Activated naive CD8-positive, alpha-beta T cell treated with anti-CD3 and anti-CD28 coated beads, Interleukin-2, amount 50 U/mL, for 24 hours (primary cell): Measurements from ENCODE around the gene FANCI.
A peak's percentile ranks its signal among the peaks of the same experiment; 100 is the strongest.

ENCODE experiments used
- ATAC-seq: fragments of 150-1000 bp; cut with Tn5 transposase; one replicate; pipeline ENCODE4 v1.10.0; 2021
- DNase-seq: peaks from one replicate; pipeline ENCODE4 v3.0.0; 2021
- H3K27ac Mint-ChIP-seq: one replicate; pipeline ENCODE4 v1.8.0; 2021; ENCODE audit warnings: mild to moderate bottlenecking, mixed read lengths
- H3K27me3 Mint-ChIP-seq: one replicate; pipeline ENCODE4 v1.8.0; 2021; ENCODE audit warnings: mixed read lengths
- H3K36me3 Mint-ChIP-seq: one replicate; pipeline ENCODE4 v1.8.0; 2021; ENCODE audit warnings: low read depth, mixed read lengths
- H3K4me1 Mint-ChIP-seq: one replicate; pipeline ENCODE4 v1.8.0; 2021; ENCODE audit warnings: mixed read lengths
- H3K4me3 Mint-ChIP-seq: one replicate; pipeline ENCODE4 v1.8.0; 2021; ENCODE audit warnings: mild to moderate bottlenecking, moderate library complexity, mixed read lengths
- H3K9me3 Mint-ChIP-seq: one replicate; pipeline ENCODE4 v1.8.0; 2021; ENCODE audit warnings: mixed read lengths

The FANCI gene

DNA sequence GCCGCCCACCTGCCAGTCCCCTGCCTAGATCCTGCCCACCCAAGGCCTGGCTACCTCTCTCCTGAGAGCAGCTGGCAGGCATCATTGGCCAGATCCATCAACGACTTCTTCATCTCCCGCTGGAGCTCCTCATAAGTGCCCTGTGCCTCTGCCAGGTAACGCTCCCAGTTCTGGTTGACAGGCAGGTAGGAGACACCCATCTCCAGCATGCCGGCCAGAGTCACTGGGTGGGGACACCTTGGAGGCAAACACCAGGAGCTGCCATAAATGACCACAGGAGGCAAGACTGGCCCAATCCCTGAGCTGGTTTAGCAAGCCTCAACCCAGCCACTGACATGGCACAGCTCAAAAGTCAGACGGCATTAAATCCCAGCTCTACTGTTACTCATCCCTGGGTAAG lies 83.3 kb downstream of the FANCI start:
- H3K27me3 Mint-ChIP-seq: no peaks in the 10 kb centered on the region

DNA sequence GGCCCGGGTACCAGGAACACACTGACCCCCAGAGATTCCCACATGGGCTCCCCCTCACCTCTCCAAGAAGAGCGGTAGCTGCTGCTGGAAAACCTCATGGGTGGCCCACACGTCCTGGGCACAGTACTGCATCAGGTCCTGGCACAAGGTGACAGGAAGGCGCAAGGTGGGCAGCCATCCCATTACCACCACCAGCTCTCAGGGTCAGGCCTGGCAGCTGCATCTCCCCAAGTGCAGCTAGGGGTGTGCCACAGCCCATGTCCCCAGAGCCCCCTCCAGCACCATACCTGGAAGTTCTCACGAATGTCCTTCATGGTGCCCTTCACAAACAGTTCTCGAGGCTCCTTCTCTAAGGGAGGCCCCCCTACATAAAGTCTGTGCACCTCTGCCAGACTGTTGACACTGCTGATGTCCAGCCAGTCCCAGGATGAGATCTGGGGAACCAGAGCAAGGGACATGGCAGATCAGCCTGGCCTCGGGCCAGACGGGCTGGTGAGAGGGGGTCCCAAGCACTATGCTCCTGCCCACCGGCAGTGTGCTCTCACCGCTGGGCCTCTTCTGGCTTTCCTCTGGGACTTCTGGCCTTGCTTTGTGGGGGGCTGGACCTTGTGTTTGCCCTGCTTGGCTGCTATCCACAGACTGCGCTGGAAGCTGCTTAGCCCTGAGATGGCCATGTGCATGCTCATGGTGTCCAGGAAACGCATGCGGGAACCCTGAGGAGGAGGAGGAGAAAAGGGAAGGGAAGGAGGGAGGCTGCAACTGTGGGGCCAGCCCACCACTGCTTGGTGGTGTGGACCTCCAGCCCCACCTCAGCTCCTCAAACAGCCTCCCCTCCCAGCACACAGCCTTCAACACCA lies 84.8 kb downstream of the FANCI start:
- no peak for DNase-seq
- H3K36me3 Mint-ChIP-seq: peaks cover 64% of the 10 kb centered on the region
- H3K4me3 Mint-ChIP-seq: no peak overlapping the region
- H3K9me3 Mint-ChIP-seq: no peaks in the 10 kb centered on the region
- no peaks in the 10 kb centered on the region for H3K27me3 Mint-ChIP-seq
- no peak overlapping the region for H3K27ac Mint-ChIP-seq
- ATAC-seq: no peak
- H3K4me1 Mint-ChIP-seq: peaks cover 40% of the 10 kb centered on the region

More for the DNA sequence above, 83.3 kb downstream of the FANCI start:
- ATAC-seq (no peak), DNase-seq (no peak)
- Mint-ChIP-seq H3K4me1 (peaks cover 32% of the 10 kb centered on the region), H3K9me3 (no peaks in the 10 kb centered on the region), H3K4me3 (no peak overlapping the region), H3K27ac (no peak overlapping the region), H3K36me3 (peaks cover 62% of the 10 kb centered on the region)

DNA sequence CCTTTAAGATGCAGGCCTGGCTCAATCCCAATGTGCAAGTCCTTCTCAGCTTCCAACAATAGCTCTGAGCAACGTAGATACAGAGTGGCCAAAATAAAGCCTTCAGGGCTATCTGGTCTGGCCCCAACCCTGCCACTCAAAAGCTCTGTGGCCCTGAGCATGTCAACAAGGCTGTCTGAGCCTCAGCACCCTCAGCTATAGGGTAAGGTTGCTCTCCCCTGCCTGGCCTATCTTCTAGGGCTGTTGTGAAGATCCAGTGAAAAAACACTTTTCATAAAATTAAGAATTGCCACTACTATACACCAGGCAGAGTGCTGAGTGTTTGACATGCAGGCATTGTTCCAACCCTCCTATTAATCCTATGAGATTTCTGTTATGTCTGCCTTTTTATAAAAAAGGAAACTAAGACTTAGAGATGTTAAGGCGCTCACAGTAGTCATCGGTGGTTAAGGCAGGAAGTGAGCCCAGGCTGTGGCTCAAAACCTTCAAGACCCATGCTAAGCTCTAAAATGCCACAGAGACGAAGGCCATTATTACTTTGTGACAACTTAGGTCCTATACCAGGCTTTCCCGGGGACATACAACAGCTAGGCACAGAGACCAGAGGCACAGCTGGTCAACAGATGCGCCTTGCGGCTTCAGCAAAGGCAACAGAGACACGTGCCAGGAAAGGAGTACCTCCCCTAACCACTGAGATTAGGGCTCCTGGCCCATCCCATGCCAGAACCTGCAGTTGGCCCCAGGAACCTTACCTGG lies 85.7 kb downstream of the FANCI start:
- Mint-ChIP-seq H3K27ac (peak overlapping the region; percentile 73), H3K27me3 (no peaks in the 10 kb centered on the region), H3K9me3 (no peaks in the 10 kb centered on the region), H3K36me3 (peaks cover 64% of the 10 kb centered on the region), H3K4me1 (peaks cover 43% of the 10 kb centered on the region), H3K4me3 (peak overlapping the region; percentile 74)
- ATAC-seq (peak; percentile 58), DNase-seq (no peak)

DNA sequence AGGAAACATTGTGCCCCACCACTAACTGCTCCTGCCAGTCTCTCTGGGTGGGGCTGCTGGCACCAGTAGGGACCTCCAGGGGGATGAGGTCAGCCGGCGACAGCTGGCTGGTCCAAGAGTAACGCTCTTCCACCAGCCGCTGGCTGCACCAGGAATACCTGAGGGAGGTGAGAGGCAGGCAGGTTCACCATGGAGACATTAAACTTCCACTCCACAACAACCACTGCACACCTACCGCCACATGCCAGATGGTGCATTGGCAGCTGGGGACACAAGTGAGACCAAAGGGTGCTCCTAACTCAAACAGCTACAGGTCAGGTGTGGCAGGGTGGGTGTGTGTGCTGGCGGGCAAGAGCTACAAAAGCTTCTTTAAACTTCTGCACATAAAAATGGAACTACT lies 86.3 kb downstream of the FANCI start:
- DNase-seq (no peak), ATAC-seq (no peak)
- Mint-ChIP-seq H3K27me3 (peaks cover 3% of the 10 kb centered on the region), H3K27ac (peak overlapping the region; percentile 73), H3K4me3 (peak overlapping the region; percentile 74), H3K4me1 (peaks cover 48% of the 10 kb centered on the region), H3K36me3 (peaks cover 65% of the 10 kb centered on the region), H3K9me3 (no peaks in the 10 kb centered on the region)

DNA sequence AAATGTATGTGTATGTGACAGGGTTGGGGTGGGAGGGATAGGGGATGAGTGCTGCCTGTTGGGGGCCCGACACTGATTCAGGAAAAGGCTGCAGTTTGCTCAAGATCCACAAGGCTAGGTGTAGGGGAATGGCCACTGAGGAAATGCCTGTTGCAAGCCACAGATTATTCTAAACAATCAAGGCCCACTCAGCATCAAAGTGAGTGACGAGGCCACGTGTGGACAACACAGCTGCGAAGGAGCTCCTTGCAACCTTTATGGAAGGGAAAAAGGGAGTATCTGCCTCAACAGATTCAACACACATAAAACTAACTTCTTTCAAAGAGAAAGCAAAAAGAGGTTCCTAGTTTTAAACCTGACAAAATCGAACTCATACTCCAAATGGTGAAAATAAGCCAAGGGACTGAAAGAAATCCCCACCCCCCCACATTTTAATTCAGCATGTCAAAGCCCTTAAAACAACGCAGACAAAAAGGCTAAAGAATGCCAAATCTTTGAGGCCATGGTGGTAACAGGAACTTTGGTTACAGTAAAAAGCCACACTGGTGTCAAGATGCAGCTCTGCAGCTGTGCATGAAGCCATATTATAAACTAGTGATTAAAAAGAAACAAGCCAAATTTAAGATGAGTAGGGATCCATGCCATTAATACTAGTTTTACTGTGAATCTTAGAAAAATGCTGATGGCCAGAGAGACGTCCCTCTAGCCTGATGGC lies 87.3 kb downstream of the FANCI start:
- ATAC-seq: no peak
- Mint-ChIP-seq H3K9me3 (no peaks in the 10 kb centered on the region), H3K27ac (no peak overlapping the region), H3K27me3 (peaks cover 4% of the 10 kb centered on the region), H3K36me3 (peaks cover 64% of the 10 kb centered on the region), H3K4me1 (peaks cover 57% of the 10 kb centered on the region), H3K4me3 (peak overlapping the region; percentile 74)
- no peak for DNase-seq

DNA sequence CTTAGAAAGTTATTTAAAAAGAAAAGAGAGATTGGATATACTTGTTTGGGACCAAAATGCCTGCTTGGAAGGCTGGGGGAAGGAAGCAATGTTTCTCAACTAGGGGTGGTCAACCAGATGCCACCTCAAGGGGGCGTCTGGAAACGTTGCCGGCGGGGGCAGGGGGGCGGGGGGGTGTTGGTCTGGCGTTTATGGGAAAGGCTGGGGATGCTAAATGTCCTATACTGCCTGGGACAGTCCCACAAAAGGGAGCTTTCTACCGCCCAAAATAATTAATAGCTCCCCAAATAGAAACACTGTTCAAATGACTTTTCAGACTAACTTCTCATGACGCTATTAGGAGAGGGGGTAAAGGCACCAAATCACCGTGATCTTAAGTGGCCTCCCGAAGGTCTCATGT lies 88.7 kb downstream of the FANCI start:
- Mint-ChIP-seq H3K27me3 (peaks cover 4% of the 10 kb centered on the region), H3K9me3 (no peaks in the 10 kb centered on the region), H3K36me3 (peaks cover 52% of the 10 kb centered on the region), H3K27ac (peak overlapping the region; percentile 65), H3K4me3 (peak overlapping the region; percentile 74), H3K4me1 (peaks cover 66% of the 10 kb centered on the region)
- no peak for ATAC-seq
- peak; percentile 38 for DNase-seq

DNA sequence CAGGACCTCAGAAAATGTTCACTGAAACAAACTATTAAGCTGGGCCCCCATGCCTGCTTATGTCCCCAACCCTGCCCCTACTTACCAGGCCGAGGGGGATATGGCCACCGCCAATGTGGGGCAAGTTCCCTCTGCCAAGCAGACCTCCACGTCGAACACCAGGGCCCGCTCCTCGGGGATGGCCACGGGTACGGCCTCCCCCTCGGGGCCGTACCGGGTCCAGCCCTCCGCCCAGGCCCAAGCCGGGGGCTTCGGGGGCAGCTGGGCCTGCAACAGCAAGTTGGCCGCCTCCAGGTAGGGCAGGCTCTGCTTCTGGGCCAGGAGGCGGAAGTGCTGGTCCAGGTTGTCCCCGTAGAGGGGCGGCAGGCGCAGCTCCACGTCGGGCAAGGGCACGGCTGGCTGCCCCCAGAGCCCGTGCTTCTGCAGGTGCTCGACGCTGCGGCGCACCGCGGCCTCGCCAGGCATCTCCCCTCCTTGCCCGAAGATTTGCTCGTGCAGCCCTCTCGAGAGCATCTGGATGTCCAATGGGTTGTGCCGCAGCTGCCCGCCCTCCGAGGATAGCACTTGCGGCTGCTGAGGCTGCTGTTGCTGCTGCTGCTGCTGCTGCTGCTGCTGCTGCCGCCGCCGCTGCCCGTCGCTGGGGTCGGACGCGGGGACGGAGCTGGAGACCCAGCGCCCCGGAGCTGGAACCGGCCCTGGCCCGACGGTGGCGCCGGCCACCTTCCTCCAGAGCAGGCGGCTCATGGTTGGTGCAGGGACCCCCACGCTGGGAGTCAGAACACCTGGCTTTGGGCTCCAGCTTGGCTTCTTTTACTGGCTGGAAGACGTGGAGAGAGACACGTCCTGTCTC lies 89.5 kb downstream of the FANCI start:
- peaks cover 47% of the 10 kb centered on the region for H3K36me3 Mint-ChIP-seq
- H3K27ac Mint-ChIP-seq: peak overlapping the region; percentile 81
- DNase-seq (no peak), ATAC-seq (no peak)
- H3K4me3 Mint-ChIP-seq: peak overlapping the region; percentile 84
- H3K27me3 Mint-ChIP-seq: peaks cover 4% of the 10 kb centered on the region
- no peaks in the 10 kb centered on the region for H3K9me3 Mint-ChIP-seq
- peaks cover 67% of the 10 kb centered on the region for H3K4me1 Mint-ChIP-seq

DNA sequence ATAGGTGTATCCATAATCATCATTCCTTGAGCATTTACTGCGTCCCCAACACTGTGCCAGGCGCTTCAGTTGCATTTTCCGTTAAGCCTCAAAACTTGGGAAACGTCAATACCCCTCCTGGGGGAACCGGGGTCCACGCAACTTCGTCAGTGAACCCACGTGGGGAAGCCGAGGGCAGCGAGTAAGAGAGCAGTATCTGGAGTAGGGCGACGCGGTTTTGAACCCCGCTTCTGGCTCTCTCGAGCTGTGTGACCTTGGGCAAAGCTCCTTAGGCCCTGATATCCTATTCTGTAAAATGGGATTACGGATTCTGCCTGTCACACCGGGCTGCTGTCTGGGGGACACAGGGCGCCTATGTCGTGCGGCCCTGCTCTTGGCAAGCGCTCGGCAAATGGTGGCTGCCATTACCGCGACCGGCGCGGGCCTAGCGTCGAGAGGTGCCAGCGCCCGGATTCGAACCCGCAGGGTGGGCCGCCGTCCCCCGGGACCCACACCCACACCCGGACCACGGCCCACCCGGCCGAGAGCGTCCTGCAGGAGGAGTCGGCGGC lies 90.3 kb downstream of the FANCI start:
- Mint-ChIP-seq H3K4me3 (peak overlapping the region; percentile 84), H3K4me1 (peaks cover 66% of the 10 kb centered on the region), H3K27ac (peak overlapping the region; percentile 81), H3K36me3 (peaks cover 45% of the 10 kb centered on the region), H3K27me3 (peaks cover 4% of the 10 kb centered on the region), H3K9me3 (no peaks in the 10 kb centered on the region)
- peak; percentile 12 for ATAC-seq
- peak; percentile 70 for DNase-seq

DNA sequence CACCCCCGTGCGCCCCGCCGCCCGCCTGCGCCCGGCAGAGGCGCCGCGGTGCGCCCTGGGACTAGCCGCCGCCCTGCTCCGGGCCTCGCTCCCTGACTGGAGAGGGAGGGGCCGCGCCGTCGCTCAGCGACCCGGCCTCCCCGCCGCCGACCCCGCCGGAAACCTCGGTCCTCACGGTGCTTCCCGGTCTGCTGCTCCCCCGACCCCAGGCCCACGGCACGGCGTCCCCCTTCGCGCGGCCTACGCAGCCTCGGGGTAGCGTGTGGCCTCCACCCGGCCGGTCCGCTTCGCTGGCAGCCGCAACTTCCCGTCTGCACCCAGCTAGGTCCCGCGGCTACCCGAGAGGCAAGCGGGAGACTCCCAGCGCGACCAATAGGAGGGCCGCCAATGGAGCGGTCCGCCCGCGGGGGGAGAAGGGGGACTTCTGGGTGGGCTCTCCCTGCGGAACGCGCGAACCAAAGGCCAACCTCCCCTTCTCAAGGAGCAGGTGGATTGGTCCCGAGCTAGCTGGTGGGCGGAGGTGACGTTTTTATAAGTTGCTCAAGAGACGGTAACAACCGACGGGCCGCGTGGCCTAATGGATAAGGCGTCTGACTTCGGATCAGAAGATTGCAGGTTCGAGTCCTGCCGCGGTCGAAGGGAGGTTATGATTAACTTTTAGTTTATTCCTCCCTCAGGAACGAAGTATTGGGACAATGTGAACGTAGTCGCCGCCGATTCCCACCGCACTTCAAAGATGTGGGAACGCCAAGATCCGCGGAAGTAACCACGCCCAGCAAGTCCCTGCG lies 90.9 kb downstream of the FANCI start, which contains the start of gene POLG:
POLG (minus strand) TSS at position 315 of the 788 bp plus-strand sequence. CDS start 1,070 bp downstream, outside the sequence.
- H3K4me1 Mint-ChIP-seq: peaks cover 59% of the 10 kb centered on the region
- H3K4me3 Mint-ChIP-seq: peak within 1 kb of the TSS; percentile 84
- peaks cover 4% of the 10 kb centered on the region for H3K27me3 Mint-ChIP-seq
- H3K36me3 Mint-ChIP-seq: peaks cover 41% of the 10 kb centered on the region
- peak within 1 kb of the TSS; percentile 99 for H3K27ac Mint-ChIP-seq
- H3K9me3 Mint-ChIP-seq: no peaks in the 10 kb centered on the region
- peak; percentile 97 for DNase-seq
- peak; percentile 93 for ATAC-seq

DNA sequence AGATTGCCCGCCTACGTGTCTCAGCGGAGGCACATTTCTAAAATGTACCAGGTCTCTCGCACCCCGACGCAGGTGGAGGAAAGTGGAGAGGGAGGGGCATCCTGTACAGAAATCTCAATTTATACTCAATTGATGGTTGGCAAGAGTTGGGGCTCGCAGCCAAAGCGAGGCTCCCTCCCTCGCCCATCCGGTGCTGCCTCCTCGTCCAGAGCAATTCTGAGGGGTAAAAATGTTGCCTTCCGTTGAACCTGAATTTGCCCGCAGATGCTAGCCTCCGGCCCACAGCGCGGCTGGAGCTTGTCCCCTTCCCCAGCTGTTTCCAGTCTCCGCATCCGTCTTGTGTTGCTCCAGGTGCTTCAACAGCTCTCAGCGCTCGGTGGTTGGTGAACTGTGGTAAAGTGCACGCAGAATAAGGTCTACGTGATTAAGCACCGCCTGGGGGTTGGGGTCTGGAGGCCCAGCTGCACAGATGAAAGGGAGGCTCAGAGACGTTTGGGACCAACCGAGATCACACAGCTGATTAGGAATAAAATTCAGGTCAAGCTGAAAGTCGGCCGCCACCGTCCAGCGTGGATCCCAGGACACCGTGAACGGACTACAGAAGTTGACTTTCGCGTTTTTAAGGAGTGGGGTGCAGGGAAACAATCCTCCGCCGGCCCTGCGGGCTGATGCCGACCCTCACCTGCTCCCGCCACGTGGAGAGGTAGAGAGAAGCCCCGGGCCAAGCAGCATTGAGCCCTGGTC lies 91.7 kb downstream of the FANCI start:
- ATAC-seq (peak; percentile 2), DNase-seq (peak; percentile 42)
- Mint-ChIP-seq H3K4me1 (peaks cover 52% of the 10 kb centered on the region), H3K27me3 (peaks cover 4% of the 10 kb centered on the region), H3K4me3 (peak overlapping the region; percentile 84), H3K36me3 (peaks cover 33% of the 10 kb centered on the region), H3K27ac (peak overlapping the region; percentile 99), H3K9me3 (no peaks in the 10 kb centered on the region)

DNA sequence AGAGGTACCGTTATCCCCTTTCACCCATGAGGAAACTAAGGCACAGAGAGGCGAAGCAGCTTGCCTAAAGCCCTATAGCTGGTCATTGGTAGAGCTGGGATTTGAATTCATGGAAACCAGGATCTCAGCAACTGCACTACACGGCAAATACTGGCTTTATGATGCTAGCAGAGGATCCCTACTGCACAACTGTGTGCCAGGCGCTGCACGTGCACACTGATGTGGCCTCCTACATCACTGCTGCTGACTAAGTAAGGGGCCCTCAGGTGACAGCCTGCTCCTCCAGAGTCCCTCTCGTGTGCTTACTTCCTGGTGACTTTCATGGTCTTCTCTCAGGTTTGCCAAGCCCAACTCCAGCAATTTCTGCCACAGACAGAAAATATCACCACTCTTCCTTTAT lies 94.3 kb downstream of the FANCI start:
- Mint-ChIP-seq H3K4me1 (peaks cover 27% of the 10 kb centered on the region), H3K4me3 (no peak overlapping the region), H3K27me3 (peaks cover 4% of the 10 kb centered on the region), H3K9me3 (no peaks in the 10 kb centered on the region), H3K36me3 (peaks cover 10% of the 10 kb centered on the region), H3K27ac (no peak overlapping the region)
- no peak for ATAC-seq
- DNase-seq: no peak

DNA sequence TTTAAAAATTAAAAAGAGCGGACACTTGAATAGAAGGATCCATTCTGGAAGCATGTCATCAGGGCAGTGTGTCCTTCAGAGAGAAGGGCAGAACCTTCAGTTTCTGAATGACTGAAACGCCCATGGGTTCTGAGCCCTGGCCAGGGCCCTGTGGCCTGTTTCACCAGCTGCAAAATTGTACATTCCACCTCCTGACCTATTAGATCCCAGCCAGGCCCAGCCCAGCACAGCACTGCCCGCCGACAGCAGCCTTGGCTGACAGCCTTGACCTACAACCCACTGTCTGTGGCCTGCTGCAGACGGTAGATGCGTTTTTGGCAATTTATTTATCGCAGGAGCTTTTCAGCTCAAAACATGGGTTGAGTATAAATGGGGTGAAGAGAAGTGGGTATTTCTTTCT lies 96.8 kb downstream of the FANCI start:
- H3K36me3 Mint-ChIP-seq: no peaks in the 10 kb centered on the region
- ATAC-seq (no peak), DNase-seq (no peak)
- no peaks in the 10 kb centered on the region for H3K9me3 Mint-ChIP-seq
- H3K4me1 Mint-ChIP-seq: peaks cover 15% of the 10 kb centered on the region
- peaks cover 4% of the 10 kb centered on the region for H3K27me3 Mint-ChIP-seq
- H3K4me3 Mint-ChIP-seq: no peak overlapping the region
- no peak overlapping the region for H3K27ac Mint-ChIP-seq
